AG09309 (cell line): Measurements from ENCODE around the gene NHLRC2.

Experiments used
- DNase-seq: peaks from one replicate; pipeline ENCODE4 v3.0.0-alpha.2; 2010; ENCODE audit warnings: low read depth
- H3K4me3 ChIP-seq: 2 replicates; pipeline ENCODE4 v1.5.1; 2011; ENCODE audit warnings: mild to moderate bottlenecking, low read depth, low read length, moderate library complexity; ENCODE audit not compliant: control insufficient read depth
- TF ChIP-seq, protein P1 (sequence below): IDR thresholded peaks from 2 replicates; pipeline ENCODE4 v1.5.1; 2011; ENCODE audit warnings: mild to moderate bottlenecking, low read depth, low read length, inconsistent platforms; ENCODE audit not compliant: insufficient read depth, control insufficient read depth; ENCODE audit errors: missing control alignments

Gene NHLRC2

DNA sequence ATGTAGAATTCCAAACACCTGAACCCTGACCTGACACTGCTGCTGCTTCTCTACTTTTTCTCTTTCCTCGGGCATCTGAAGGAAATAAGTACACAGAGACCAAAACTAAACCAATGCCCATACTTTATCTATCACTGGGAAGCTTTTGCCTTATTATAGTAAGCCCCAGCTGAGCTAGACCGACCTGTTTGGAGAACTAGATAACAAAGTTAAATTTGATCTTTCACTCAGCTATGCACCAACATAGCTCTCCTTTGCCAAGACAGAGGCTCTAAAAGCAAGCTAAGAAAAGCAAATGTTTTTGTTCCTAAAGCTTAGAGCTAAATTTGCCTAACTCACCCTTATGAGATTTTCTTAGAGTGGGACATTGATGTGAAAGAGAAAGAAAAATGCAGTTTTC is 39.1 kb downstream of the NHLRC2 start:
- TF ChIP-seq, protein P1, sequence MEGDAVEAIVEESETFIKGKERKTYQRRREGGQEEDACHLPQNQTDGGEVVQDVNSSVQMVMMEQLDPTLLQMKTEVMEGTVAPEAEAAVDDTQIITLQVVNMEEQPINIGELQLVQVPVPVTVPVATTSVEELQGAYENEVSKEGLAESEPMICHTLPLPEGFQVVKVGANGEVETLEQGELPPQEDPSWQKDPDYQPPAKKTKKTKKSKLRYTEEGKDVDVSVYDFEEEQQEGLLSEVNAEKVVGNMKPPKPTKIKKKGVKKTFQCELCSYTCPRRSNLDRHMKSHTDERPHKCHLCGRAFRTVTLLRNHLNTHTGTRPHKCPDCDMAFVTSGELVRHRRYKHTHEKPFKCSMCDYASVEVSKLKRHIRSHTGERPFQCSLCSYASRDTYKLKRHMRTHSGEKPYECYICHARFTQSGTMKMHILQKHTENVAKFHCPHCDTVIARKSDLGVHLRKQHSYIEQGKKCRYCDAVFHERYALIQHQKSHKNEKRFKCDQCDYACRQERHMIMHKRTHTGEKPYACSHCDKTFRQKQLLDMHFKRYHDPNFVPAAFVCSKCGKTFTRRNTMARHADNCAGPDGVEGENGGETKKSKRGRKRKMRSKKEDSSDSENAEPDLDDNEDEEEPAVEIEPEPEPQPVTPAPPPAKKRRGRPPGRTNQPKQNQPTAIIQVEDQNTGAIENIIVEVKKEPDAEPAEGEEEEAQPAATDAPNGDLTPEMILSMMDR, result no peak
- H3K4me3 ChIP-seq, result no peak overlapping the region
- DNase-seq, result no peak

DNA sequence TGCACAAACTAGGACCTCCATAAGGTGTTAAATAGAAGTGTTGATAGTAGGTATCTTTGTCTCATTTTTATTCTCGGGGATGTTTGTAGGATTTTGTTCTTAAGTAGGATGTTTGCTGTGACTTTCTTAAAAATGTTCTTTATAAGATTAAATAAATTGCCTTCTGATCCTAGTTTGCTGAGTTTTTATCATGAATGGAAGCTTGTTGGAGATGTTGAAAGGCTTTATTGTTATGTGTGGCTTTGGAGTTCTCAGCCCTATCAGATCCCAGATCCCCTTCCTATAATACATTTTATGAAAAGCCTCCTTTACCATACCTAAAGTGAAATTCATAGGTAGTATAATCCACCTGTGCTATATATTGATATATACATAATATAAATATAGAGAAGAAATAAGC is 40.1 kb downstream of the NHLRC2 start:
- TF ChIP-seq, protein P1, result no peak
- DNase-seq, result no peak
- no peak overlapping the region for H3K4me3 ChIP-seq

DNA sequence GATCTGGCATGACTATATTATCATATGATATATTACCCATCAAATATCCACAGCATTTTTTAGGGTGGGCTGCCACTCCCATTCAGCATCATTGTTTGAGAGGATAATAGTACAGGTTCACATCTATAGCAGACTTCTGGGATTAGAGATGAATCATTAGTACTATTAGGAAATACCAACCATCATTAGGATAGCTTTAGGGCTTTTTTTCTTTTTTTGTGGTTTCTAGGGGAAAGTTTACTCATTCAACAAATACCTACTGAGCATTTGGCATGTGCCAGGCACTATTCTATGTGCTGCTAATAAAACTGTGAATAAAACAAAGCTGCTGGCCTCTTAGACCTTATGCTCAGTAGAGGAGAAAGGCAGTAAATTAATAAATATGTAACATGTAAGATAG is 40.6 kb downstream of the NHLRC2 start:
- TF ChIP-seq, protein P1, result no peak
- no peak overlapping the region for H3K4me3 ChIP-seq
- DNase-seq, result no peak

DNA sequence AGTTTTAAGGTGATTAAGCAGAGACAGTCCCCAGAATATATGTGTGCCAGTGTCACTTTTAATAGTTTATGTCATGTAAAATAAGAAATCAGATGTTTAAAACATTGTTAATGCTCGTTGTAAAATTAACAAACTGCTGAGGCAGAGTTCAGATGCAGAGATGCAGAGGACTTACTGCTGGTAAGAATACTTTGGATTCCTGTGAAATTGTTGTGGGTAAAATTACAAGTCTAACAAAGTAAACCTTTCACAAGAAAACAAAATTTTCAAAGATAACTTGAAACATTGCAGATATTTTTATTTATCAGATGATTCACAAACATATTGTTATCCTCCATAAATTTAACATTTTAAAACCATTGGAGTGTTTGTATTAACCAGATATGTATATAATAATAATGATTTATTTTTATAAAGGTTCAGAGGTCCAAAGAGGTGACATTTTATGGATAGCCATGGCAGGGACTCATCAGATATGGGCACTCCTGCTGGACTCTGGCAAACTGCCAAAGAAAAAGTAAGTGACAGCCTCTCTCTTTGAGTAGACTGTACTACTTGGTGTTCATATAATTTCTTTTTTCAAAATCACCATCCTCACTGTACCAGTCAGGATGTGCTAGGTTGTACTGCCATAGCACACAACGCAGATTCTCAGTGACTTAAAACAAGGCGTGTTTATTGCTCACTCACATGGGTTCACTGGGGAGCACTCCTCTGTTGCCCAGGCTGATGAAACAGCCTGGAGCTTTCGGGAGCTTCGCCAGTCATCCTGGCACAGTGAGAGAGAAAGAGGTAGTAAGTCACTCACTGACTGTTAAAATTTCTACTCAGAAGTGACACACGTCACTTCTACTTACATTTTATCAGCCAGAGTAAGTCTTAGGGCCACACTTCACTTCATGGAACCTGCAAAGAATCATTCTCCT is 43.5 kb downstream of the NHLRC2 start:
- no peak for DNase-seq
- no peak overlapping the region for H3K4me3 ChIP-seq
- TF ChIP-seq, protein P1, result no peak

DNA sequence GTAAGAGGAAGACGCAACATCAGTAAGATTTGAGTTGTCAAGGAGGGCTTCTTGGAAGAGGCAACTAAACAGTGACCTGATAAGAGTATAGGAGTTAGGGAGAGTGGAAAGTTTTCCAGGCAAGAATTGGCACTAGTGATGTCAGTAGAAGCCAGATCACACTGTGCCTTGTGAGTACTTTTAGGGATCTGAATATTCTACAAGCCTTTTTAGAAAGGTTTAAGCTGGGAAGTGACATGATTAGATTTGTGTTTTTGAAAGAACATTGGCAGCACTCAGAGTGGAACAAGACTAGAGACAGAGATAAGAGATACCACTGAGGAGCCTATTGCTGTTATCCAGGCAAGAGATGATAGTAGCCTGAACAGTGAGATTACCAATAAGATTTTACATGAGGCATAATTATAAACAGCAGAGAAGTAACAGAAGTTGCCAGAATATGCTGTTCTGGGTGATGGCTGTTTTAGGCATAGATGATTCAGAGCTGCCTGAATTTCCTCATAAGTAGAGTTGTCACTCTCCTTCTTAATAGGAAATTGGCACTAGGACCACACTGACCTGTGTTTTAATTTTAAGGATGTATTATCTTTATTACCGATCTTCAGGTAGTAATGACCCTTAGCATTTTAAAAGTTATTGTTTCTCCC is 45.6 kb downstream of the NHLRC2 start:
- TF ChIP-seq, protein P1, result no peak
- no peak for DNase-seq
- H3K4me3 ChIP-seq, result no peak overlapping the region

DNA sequence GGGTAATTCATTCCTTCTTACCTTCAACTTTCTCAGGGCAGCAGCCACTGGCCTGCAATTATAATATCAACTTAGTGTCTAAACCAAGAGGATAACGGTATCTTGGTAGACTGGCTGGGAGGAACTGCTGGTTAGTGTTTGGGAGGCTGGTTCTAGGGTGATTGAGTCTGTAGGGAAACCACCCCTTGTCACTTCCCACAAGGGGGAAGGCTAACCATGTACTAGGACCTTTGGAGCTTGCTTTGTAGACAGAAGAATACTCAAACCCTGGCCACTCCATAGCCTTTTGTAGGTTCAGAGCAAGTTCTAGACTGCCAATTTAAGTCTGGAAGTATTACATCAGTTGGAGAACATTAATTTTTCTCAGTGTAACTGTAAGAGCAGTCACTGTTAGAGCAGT is 51.3 kb downstream of the NHLRC2 start:
- no peak overlapping the region for H3K4me3 ChIP-seq
- DNase-seq, result no peak
- TF ChIP-seq, protein P1, result no peak
